Fibroblast of the aortic adventitia (primary cell): ENCODE measurements around the gene CAMTA1. TPM values are rescaled to one million over a fixed set of nuclear protein-coding genes. Genes with fewer than 3 reads are reported as not detected.
A peak's percentile ranks its signal among the peaks of the same experiment; 100 is the strongest.

Experiments
- DNase-seq: peaks from one replicate; pipeline ENCODE4 v3.0.0-alpha.2; 2010; ENCODE audit warnings: low read depth
- H3K4me3 ChIP-seq: 2 replicates; pipeline ENCODE4 v1.5.1; 2011; ENCODE audit warnings: low read depth, mild to moderate bottlenecking, control low read depth, low read length, moderate library complexity
- total RNA-seq: library from RNA; depleted of rRNA; stranded (reverse); fragments of >200 nt; gene quantifications from 2 replicates; pipeline ENCODE4 v1.2.3, GENCODE V29; 2012; ENCODE audit warnings: low replicate concordance
- TF ChIP-seq, protein P1 (sequence below): IDR thresholded peaks from 2 replicates; pipeline ENCODE4 v1.5.1; 2011; ENCODE audit warnings: mild to moderate bottlenecking, low read length, control low read depth, inconsistent platforms; ENCODE audit not compliant: insufficient read depth

Gene CAMTA1
- total RNA-seq, 1 donor, result 91.9 TPM

DNA sequence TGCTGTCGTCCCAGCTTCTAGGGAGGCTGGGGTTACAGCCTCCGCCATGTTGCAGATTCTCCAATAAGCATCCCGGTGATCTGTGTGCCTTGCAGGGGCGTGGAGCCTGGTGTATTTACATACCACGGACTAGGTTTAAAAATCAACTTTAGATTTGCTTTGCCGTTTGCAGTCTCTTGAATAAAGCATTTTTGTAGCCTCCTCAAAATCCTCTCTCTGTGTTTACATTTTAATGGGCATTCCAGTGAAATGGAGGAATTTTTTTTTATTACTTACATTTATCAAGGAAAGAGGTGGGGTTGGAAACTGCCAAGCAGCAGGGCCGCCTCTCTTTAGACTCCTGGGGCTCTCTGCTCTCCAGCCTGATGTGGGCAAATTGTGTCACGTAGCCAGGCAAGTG, 548.4 kb downstream of the CAMTA1 start:
- DNase-seq, result no peak
- H3K4me3 ChIP-seq, result no peak overlapping the region
- TF ChIP-seq, protein P1, sequence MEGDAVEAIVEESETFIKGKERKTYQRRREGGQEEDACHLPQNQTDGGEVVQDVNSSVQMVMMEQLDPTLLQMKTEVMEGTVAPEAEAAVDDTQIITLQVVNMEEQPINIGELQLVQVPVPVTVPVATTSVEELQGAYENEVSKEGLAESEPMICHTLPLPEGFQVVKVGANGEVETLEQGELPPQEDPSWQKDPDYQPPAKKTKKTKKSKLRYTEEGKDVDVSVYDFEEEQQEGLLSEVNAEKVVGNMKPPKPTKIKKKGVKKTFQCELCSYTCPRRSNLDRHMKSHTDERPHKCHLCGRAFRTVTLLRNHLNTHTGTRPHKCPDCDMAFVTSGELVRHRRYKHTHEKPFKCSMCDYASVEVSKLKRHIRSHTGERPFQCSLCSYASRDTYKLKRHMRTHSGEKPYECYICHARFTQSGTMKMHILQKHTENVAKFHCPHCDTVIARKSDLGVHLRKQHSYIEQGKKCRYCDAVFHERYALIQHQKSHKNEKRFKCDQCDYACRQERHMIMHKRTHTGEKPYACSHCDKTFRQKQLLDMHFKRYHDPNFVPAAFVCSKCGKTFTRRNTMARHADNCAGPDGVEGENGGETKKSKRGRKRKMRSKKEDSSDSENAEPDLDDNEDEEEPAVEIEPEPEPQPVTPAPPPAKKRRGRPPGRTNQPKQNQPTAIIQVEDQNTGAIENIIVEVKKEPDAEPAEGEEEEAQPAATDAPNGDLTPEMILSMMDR, result no peak

- DNase-seq, result peak; percentile 24
- no peak overlapping the region for H3K4me3 ChIP-seq
- TF ChIP-seq, protein P1, result no peak
Measured at GRCh38 chr1:7334475-7335035, 549.3 kb downstream of the CAMTA1 start.

DNA sequence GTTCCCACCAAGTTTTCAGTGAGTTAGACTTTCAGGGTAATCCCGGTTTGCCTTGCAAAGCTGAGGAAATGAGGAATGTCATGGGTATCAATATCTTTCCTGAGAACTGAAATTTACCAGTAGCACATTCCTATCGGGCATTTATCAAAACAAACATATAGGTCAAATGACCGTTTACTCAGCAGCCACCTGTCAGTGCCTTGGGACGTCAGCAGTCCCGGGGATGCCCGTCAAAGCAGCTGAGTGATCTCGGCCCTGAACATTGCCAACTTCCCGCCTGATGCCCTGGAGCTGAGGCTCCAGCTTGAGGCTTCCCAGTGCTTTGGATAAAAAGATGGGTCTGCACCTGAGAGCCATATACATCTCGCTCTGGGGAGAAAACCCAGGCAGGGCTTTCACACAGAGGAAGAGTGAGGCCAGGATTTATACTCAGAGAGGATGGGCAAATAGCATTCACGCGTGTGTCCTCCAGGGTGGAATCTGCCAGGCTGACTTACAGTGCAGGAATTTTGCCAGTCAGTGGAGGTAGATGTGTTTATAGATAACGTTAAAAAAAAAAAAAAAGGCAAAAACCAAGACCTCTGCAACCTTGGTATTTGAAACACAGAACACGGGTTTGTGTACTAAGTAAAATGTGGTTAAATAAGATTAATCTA, 550.1 kb downstream of the CAMTA1 start:
- no peak for DNase-seq
- TF ChIP-seq, protein P1, result no peak
- no peak overlapping the region for H3K4me3 ChIP-seq

- TF ChIP-seq, protein P1, result no peak
- H3K4me3 ChIP-seq, result no peak overlapping the region
- no peak for DNase-seq
Measured at GRCh38 chr1:7338439-7338838, 553.2 kb downstream of the CAMTA1 start.

DNA sequence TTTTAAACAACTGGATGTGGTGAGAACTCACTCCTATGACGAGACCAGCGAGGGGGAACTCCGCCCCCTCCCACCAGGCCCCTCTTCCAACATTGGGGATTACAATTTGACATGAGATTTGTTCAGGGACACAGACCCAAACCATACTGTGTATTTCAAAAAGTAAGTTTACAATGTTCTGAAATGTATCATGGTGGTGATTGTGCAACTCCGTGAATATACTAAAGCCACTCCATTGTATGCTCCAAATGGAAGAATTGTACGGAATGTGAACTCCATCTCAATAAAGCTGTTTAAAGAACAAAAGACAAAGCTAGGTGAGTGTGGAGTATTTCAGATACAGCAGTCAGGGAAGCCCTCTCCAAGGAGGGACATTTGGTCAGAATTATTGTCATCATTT, 553.8 kb downstream of the CAMTA1 start:
- no peak for DNase-seq
- TF ChIP-seq, protein P1, result no peak
- H3K4me3 ChIP-seq, result no peak overlapping the region

DNA sequence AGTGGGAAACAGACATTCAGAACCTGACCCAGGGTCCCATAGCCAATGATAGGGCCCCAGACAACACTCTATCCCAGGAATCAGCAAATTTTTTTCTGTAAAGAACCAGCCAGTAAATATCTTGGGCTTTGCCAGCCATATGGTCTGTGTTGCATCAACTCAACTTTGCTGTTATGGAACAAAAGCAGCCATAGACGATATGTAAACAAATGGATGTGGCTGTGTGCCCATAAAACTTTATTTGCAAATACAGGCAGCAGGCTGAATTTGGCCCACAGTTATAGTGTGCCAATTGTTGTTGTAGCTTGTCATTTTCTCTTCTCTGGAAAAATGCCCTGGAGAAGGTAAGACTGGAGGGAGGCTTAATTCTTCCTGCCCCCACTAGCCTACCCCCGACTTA, 554.7 kb downstream of the CAMTA1 start:
- TF ChIP-seq, protein P1, result no peak
- no peak overlapping the region for H3K4me3 ChIP-seq
- peak; percentile 26 for DNase-seq
